ENCODE results near the gene PRND. TPM values are rescaled to one million over a fixed set of nuclear protein-coding genes. Genes with fewer than 3 reads are reported as not detected.

Gene PRND
- total and polyA plus RNA-seq, 2 of the 8 experiments (the other 6 are each of a cell fraction or from before 2014, with no cell fraction given), result 0.09 to 0.11 TPM

- FAIRE-seq, result no peak
- CTCF ChIA-PET (ENCODE audit: partially characterized antibody), result interaction anchor here (1.6 to 2.8 kb wide), 2 partner anchors 11 to 21 kb away, joined by 3 to 7 read pairs; no protein-coding TSS in a partner anchor
Measured at GRCh38 chr20:4699216-4699615, 22.5 kb upstream of the PRND start.

More at GRCh38 chr20:4699216-4699615, 22.5 kb upstream of the PRND start:
- H3K4ac ChIP-seq (replicated peaks; ENCODE audit: insufficient read length, low read depth, low read length), result no peak overlapping the region
- H2BK120ac ChIP-seq (replicated peaks; ENCODE audit: low read depth, low read length), result no peak overlapping the region
- POLR2A ChIA-PET (ENCODE audit: partially characterized antibody), result interaction anchor here (2.1 kb wide), 1 partner anchor 10 kb away, joined by 10 read pairs; no protein-coding TSS in a partner anchor
- peaks cover 10 to 17% (median 15%) of the 10 kb centered on the region in 4 experiments for H3K4me1 ChIP-seq (replicated peaks in 1 of 4; ENCODE audit: control insufficient read depth in 3 of 4, insufficient read depth in 4 of 4, low read length in 3 of 4)
- H2AFZ ChIP-seq (ENCODE audit: low read length), result no peak overlapping the region
- no peaks in the 10 kb centered on the region for H4K20me1 ChIP-seq (replicated peaks in 1 of 2; ENCODE audit: control insufficient read depth in 1 of 2, insufficient read depth in 2 of 2, low read length in 2 of 2)
- H3K27me3 ChIP-seq (replicated peaks in 1 of 4; ENCODE audit: control insufficient read depth in 3 of 4, extremely low read depth in 1 of 4, insufficient read depth in 3 of 4, low read length in 3 of 4), result no peaks in the 10 kb centered on the region
- no peaks in the 10 kb centered on the region for H3K23me2 ChIP-seq (ENCODE audit: low read depth, low read length)
- no peak for DNase-seq (ENCODE audit: low read depth in 1 of 2, low spot score in 2 of 2)
- H4K5ac ChIP-seq (ENCODE audit: insufficient read length, low read depth, low read length), result no peak overlapping the region
- H2BK12ac ChIP-seq (ENCODE audit: low read depth, low read length), result 0 out of 2 replicates have a peak overlapping the region, but pooled peaks have one; percentile 22
- no peak overlapping the region for H2BK20ac ChIP-seq (ENCODE audit: low read length)
- no peak overlapping the region for H3K4me2 ChIP-seq (ENCODE audit: insufficient read depth in 1 of 2, low read depth in 2 of 2, low read length in 2 of 2)
- no peak overlapping the region for H3K56ac ChIP-seq (replicated peaks; ENCODE audit: insufficient read length, low read depth, low read length)
- no peak overlapping the region for H3K18ac ChIP-seq (ENCODE audit: extremely low read depth, low read length)
- H3K36me3 ChIP-seq (ENCODE audit: control insufficient read depth in 2 of 4, insufficient read depth in 4 of 4, low read length in 3 of 4), result peaks cover 0 to 5% (median 2%) of the 10 kb centered on the region in 4 experiments; a peak in 3 of 8 replicates
- H3K9ac ChIP-seq (replicated peaks in 1 of 4; ENCODE audit: extremely low read depth in 1 of 4, low read depth in 3 of 4, low read length in 3 of 4), result no peak overlapping the region
- no peak overlapping the region for H2BK15ac ChIP-seq (ENCODE audit: low read length)
- peaks cover 4% of the 10 kb centered on the region; the same call in 1 of the 2 replicates for H3K79me1 ChIP-seq (ENCODE audit: low read depth, low read length)
- H3K9me3 ChIP-seq (ENCODE audit: insufficient read depth in 2 of 2, low read depth in 1 of 2, low read length in 1 of 2), result no peaks in the 10 kb centered on the region
- H3K27ac ChIP-seq (ENCODE audit: low read depth, low read length), result no peak overlapping the region
- H3K79me2 ChIP-seq (ENCODE audit: control insufficient read depth in 1 of 2, insufficient read depth in 2 of 2, low read length in 2 of 2), result peaks cover 0 to 3% of the 10 kb centered on the region in 2 experiments; a peak in 1 of 4 replicates
- TF ChIP-seq ZNF274 (IDR thresholded peaks at IDR 0.05; ENCODE audit: borderline replicate concordance, extremely low read depth, low read length) (no peak), RXRA (IDR thresholded peaks at IDR 0.05; ENCODE audit: insufficient read depth, low read depth, low read length) (no peak), CBX8 (IDR thresholded peaks at IDR 0.05; ENCODE audit: borderline replicate concordance, low read depth, low read length) (no peak), SIRT6 (IDR thresholded peaks at IDR 0.05; ENCODE audit: low read length) (no peak), SIN3A (conservative IDR thresholded peaks at IDR 0.05 in 1 of 2, IDR thresholded peaks at IDR 0.05 in 1 of 2; ENCODE audit: low read depth in 1 of 2, low read length in 2 of 2) (no peak), ASH2L (IDR thresholded peaks at IDR 0.05; ENCODE audit: low read length) (no peak), TEAD4 (IDR thresholded peaks at IDR 0.05; ENCODE audit: low read depth, low read length) (no peak), POU5F1 (IDR thresholded peaks at IDR 0.05; ENCODE audit: low read depth, low read length) (no peak), SP1 (IDR thresholded peaks at IDR 0.05; ENCODE audit: low read depth, low read length) (no peak), CTBP2 (IDR thresholded peaks at IDR 0.05; ENCODE audit: borderline replicate concordance, insufficient read depth, insufficient read length, low read length) (no peak), CREB1 (IDR thresholded peaks at IDR 0.05) (no peak), USF2 (IDR thresholded peaks at IDR 0.05; ENCODE audit: low read length) (no peak), HDAC6 (IDR thresholded peaks at IDR 0.05; ENCODE audit: low read depth, low read length) (no peak)
- no peak overlapping the region for H3K4me3 ChIP-seq (ENCODE audit: extremely low read depth in 1 of 4, insufficient read depth in 2 of 4, low read depth in 3 of 4, low read length in 4 of 4)
- no peak overlapping the region for H4K91ac ChIP-seq (replicated peaks; ENCODE audit: insufficient read length, low read length)
- WGBS, 2 experiments (ENCODE audit: extremely low coverage in 1 of 2, insufficient coverage in 1 of 2, insufficient read length in 1 of 2, insufficient replicate concordance in 2 of 2, low coverage in 1 of 2, low lambda C conversion rate in 2 of 2, missing lambda C conversion rate in 1 of 2), result 87% methylated on average over 9 of the region's 9 CpGs; no CpG with 5 or more reads in 1 of the 2 experiments
- H4K8ac ChIP-seq (ENCODE audit: extremely low read depth, insufficient read depth, low read length), result no peak overlapping the region; the same call in 1 of the 2 replicates
- no peak overlapping the region for H3K14ac ChIP-seq (ENCODE audit: insufficient read length)
- H2BK5ac ChIP-seq (ENCODE audit: low read depth, low read length), result no peak overlapping the region
- no peak overlapping the region for H2AK5ac ChIP-seq (ENCODE audit: low read depth, low read length)
- H3K23ac ChIP-seq (ENCODE audit: insufficient read length), result no peak overlapping the region
